RWPE2 (cell line): ENCODE results near the gene CASTOR1.

Experiments used
- ATAC-seq: fragments of 200-7000 bp; cut with Tn5 transposase; 3 replicates; pipeline ENCODE4 v1.9.1; 2021; ENCODE audit warnings: low read depth
- DNase-seq: peaks from one replicate; pipeline ENCODE4 v3.0.0-alpha.2; 2020; ENCODE audit warnings: low spot score
- H3K27ac ChIP-seq: fragments of 450-650 bp; 2 replicates; pipeline ENCODE4 v1.5.1; 2017; ENCODE audit warnings: mild to moderate bottlenecking; ENCODE audit not compliant: poor library complexity, severe bottlenecking
- H3K27me3 ChIP-seq: fragments of 250-450 bp; sonication (Bioruptor Pico); 2 replicates; pipeline ENCODE4 v1.5.1; 2021; ENCODE audit warnings: mild to moderate bottlenecking, moderate library complexity; ENCODE audit not compliant: insufficient read depth, poor library complexity, severe bottlenecking
- H3K36me3 ChIP-seq: fragments of 250-450 bp; sonication (Bioruptor Pico); 2 replicates; pipeline ENCODE4 v1.5.1; 2020; ENCODE audit warnings: low read depth, mild to moderate bottlenecking, moderate library complexity
- H3K4me1 ChIP-seq: fragments of 250-450 bp; sonication (Bioruptor Pico); 2 replicates; pipeline ENCODE4 v1.5.1; 2021; ENCODE audit warnings: mild to moderate bottlenecking, moderate library complexity; ENCODE audit not compliant: insufficient read depth, poor library complexity, severe bottlenecking
- H3K4me3 ChIP-seq: fragments of 250-450 bp; sonication (Bioruptor Pico); 2 replicates; pipeline ENCODE4 v1.5.1; 2021; ENCODE audit warnings: mild to moderate bottlenecking, moderate library complexity; ENCODE audit not compliant: severe bottlenecking
- H3K9me3 ChIP-seq: fragments of 250-450 bp; sonication (Bioruptor Pico); 2 replicates; pipeline ENCODE4 v1.5.1; 2021; ENCODE audit warnings: mild to moderate bottlenecking, moderate library complexity; ENCODE audit not compliant: severe bottlenecking
- CTCF ChIP-seq: fragments of 450-650 bp; IDR thresholded peaks from one replicate; pipeline ENCODE4 v1.5.1; 2017; ENCODE audit warnings: mild to moderate bottlenecking, moderate library complexity; ENCODE audit not compliant: poor library complexity, severe bottlenecking

The CASTOR1 gene

GRCh38 chr22:30267382-30268302 is 21.7 kb downstream of the CASTOR1 start:
- no peaks in the 10 kb centered on the region for H3K9me3 ChIP-seq
- no peaks in the 10 kb centered on the region for H3K4me1 ChIP-seq
- no peak overlapping the region for H3K27ac ChIP-seq
- H3K4me3 ChIP-seq, result no peak overlapping the region
- no peaks in the 10 kb centered on the region for H3K27me3 ChIP-seq
- ATAC-seq, result no peak
- H3K36me3 ChIP-seq, result no peaks in the 10 kb centered on the region
- no peak for DNase-seq
- TF ChIP-seq CTCF, result no peak

- Histone ChIP-seq H3K4me3 (no peak within 1 kb of the TSS), H3K9me3 (no peaks in the 10 kb centered on the region), H3K36me3 (no peaks in the 10 kb centered on the region), H3K4me1 (peaks cover 3% of the 10 kb centered on the region), H3K27me3 (no peaks in the 10 kb centered on the region), H3K27ac (no peak within 1 kb of the TSS)
- no peak for DNase-seq
- no peak for ATAC-seq
- TF ChIP-seq CTCF, result no peak
Observed at GRCh38 chr22:30266445-30267381, 22.6 kb downstream of the CASTOR1 start, which contains the start of gene OSM. Gene OSM, minus strand, starts transcription at chr22:30266851. Its CDS starts 52 bp downstream, at chr22:30266799.

- peak; percentile 8; the same call in 1 of the 3 replicates for ATAC-seq
- TF ChIP-seq CTCF, result no peak
- Histone ChIP-seq H3K9me3 (no peaks in the 10 kb centered on the region), H3K4me1 (peaks cover 3% of the 10 kb centered on the region), H3K27me3 (no peaks in the 10 kb centered on the region), H3K36me3 (no peaks in the 10 kb centered on the region), H3K4me3 (no peak overlapping the region), H3K27ac (no peak overlapping the region)
- no peak for DNase-seq
Observed at GRCh38 chr22:30265823-30266444, 23.4 kb downstream of the CASTOR1 start.

- Histone ChIP-seq H3K4me3 (no peak overlapping the region), H3K36me3 (no peaks in the 10 kb centered on the region), H3K27ac (no peak overlapping the region), H3K9me3 (no peaks in the 10 kb centered on the region), H3K4me1 (peaks cover 3% of the 10 kb centered on the region), H3K27me3 (no peaks in the 10 kb centered on the region)
- ATAC-seq (no peak), DNase-seq (no peak)
- no peak for TF ChIP-seq CTCF
Observed at GRCh38 chr22:30265131-30265720, 24.1 kb downstream of the CASTOR1 start.
